ENCODE data around the gene ITGB1BP2.
"Not testable (repeated sequence)": the region's sequence is repeated elsewhere in the genome, so short reads cannot be mapped to it uniquely, and the experiment has no call there.

ITGB1BP2 gene

GRCh38 chrX:71292669-71293365 lies 8.7 kb upstream of the ITGB1BP2 start:
- TF ChIP-seq CTCF (conservative IDR thresholded peaks at IDR 0.05) (no peak), ZFX (IDR thresholded peaks at IDR 0.05) (no peak)
- no peak overlapping the region for H3K27ac ChIP-seq

DNA sequence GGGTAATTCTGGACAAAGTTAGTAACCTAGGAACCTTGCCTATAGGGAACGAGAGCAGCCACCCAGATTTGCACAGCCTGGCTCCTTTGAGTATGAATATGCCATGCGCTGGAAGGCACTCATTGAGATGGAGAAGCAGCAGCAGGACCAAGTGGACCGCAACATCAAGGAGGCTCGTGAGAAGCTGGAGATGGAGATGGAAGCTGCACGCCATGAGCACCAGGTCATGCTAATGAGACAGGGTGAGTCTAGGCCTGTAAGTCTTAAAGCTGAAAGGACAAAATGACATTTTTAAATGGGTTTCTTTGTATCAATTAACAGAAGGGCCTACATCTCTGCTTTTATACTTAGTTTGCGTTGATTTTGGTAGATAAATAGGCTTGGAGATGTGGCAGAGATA lies 4.7 kb upstream of the ITGB1BP2 start:
- no peak overlapping the region for H3K27ac ChIP-seq
- TF ChIP-seq CTCF (conservative IDR thresholded peaks at IDR 0.05) (no peak), ZFX (IDR thresholded peaks at IDR 0.05) (no peak)

GRCh38 chrX:71298119-71298518 lies 3.4 kb upstream of the ITGB1BP2 start:
- no peak for TF ChIP-seq ZFX (IDR thresholded peaks at IDR 0.05)
- no peak for TF ChIP-seq CTCF (conservative IDR thresholded peaks at IDR 0.05)
- H3K27ac ChIP-seq: no peak overlapping the region

GRCh38 chrX:71300064-71300463 lies 1.5 kb upstream of the ITGB1BP2 start:
- H3K27ac ChIP-seq: not testable (repeated sequence)

DNA sequence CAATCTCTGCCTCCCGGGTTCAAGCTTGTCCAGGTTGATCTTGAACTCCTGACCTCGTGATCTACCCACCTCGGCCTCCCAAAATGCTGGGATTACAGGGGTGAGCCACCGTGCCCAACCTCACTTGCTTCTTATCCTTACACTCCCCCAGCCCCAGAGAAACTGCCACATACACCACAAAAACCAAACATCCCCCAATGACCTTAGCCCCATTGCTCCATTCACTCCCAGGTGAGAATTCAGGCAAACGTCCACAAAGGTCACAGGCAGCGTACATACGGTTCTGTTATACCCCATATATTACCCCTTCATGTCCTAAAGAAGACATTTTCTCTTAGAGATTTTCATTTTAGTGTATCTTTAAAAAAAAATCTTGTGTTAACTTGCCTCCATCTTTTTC lies 1.1 kb upstream of the ITGB1BP2 start:
- H3K27ac ChIP-seq: not testable (repeated sequence)

GRCh38 chrX:71302461-71303213 lies 1.1 kb downstream of the ITGB1BP2 start:
- H3K27ac ChIP-seq: no peak overlapping the region
- TF ChIP-seq CTCF (conservative IDR thresholded peaks at IDR 0.05) (no peak), ZFX (IDR thresholded peaks at IDR 0.05) (no peak)

GRCh38 chrX:71304561-71304960 lies 3.0 kb downstream of the ITGB1BP2 start:
- H3K27ac ChIP-seq: no peak overlapping the region
- TF ChIP-seq CTCF (conservative IDR thresholded peaks at IDR 0.05): no peak
- no peak for TF ChIP-seq ZFX (IDR thresholded peaks at IDR 0.05)

DNA sequence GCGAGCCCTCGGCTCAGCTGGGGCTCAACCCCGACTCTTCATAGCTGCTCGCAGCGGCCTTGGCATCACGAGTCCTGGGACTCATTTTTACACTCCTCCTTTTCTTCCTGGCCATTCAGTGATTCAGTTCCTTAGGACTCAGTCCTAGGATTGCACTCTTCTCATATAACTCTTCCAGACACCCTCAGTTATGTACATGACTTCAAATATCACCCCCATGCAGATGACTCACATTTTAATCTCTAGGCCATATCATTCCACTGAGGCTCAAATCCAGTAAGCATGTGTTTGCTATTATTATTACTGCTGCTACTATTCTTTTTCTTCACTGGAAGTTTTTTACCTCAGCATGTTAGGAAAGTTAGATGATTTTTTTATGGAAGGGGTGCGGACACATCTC lies 14.4 kb downstream of the ITGB1BP2 start:
- no peak for TF ChIP-seq ZFX (IDR thresholded peaks at IDR 0.05)
- no peak for TF ChIP-seq CTCF (conservative IDR thresholded peaks at IDR 0.05)
- no peak overlapping the region for H3K27ac ChIP-seq

DNA sequence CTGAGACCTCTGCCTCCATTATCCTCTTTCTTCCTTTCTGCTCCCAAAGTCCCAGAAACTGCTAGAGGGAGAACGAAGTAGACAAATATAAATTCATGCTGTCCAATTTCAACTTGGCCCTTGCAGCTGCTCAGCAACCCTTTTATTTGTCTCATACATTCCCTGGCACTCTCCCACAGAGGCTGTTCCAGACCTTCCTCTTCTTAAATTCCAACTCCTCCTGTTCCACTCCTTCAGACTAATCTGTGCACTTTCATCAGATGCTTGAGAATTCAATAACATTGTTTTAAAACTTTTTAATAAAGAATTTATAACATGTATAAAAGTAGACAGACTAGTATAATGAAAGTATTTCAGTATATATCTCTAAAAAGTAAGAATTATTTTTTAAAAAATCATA lies 15.4 kb downstream of the ITGB1BP2 start:
- not testable (repeated sequence) for H3K27ac ChIP-seq

Data from C4-2B (cell line).